Activated naive CD8-positive, alpha-beta T cell treated with anti-CD3 and anti-CD28 coated beads, Interleukin-2, amount 50 U/mL, for 24 hours (primary cell): ENCODE measurements around the gene NPAS4.
"Not testable (repeated sequence)": the region's sequence is repeated elsewhere in the genome, so short reads cannot be mapped to it uniquely, and the experiment has no call there.

Source experiments
- ATAC-seq: fragments of 150-1000 bp; cut with Tn5 transposase; one replicate; pipeline ENCODE4 v1.10.0; 2021
- DNase-seq: peaks from one replicate; pipeline ENCODE4 v3.0.0; 2021
- H3K27ac Mint-ChIP-seq: one replicate; pipeline ENCODE4 v1.8.0; 2021; ENCODE audit warnings: mild to moderate bottlenecking, mixed read lengths
- H3K27me3 Mint-ChIP-seq: one replicate; pipeline ENCODE4 v1.8.0; 2021; ENCODE audit warnings: mixed read lengths
- H3K36me3 Mint-ChIP-seq: one replicate; pipeline ENCODE4 v1.8.0; 2021; ENCODE audit warnings: low read depth, mixed read lengths
- H3K4me1 Mint-ChIP-seq: one replicate; pipeline ENCODE4 v1.8.0; 2021; ENCODE audit warnings: mixed read lengths
- H3K4me3 Mint-ChIP-seq: one replicate; pipeline ENCODE4 v1.8.0; 2021; ENCODE audit warnings: mild to moderate bottlenecking, moderate library complexity, mixed read lengths
- H3K9me3 Mint-ChIP-seq: one replicate; pipeline ENCODE4 v1.8.0; 2021; ENCODE audit warnings: mixed read lengths

Gene NPAS4

DNA sequence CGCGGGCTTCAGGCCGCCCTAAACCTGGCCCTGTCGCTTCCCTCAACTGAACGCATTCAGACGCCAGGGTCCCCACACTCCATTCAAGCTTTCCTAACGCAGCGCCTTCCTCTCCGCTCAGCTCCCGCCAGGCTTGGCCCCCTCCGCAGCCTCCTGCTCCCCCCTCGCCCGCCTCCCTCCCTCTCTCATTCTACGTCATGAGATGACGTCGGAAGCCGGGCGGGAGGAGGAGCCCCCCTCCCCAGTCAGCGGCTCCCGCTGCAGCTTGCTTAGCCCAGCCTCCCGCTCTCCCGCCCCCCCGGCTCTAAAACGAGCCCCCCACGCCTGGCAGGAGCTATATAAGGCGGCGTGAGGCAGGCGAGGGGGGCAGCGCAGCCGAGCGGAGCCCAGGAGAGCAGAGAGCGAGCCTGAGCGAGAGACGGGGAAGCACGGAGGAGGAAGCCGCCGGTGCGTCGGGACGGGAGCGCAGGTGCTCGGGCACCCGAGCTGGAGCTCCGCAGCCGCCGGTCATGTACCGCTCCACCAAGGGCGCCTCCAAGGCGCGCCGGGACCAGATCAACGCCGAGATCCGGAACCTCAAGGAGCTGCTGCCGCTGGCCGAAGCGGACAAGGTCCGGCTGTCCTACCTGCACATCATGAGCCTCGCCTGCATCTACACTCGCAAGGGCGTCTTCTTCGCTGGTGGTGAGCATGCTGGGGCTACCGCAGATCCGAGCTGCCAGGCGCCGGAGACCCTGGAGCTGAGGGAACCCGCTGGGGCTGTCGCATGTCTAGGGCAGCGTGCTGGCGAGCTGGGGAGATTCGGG, at the start of gene NPAS4:
TSS of gene NPAS4 (plus strand) at position 365 of the 806 bp plus-strand sequence. CDS start at position 510, 145 bp downstream.
- no peak for DNase-seq
- H3K36me3 Mint-ChIP-seq: no peaks in the 10 kb centered on the region
- H3K27ac Mint-ChIP-seq: no peak within 1 kb of the TSS
- peaks cover 9% of the 10 kb centered on the region for H3K9me3 Mint-ChIP-seq
- H3K27me3 Mint-ChIP-seq: peaks cover 47% of the 10 kb centered on the region
- H3K4me3 Mint-ChIP-seq: no peak within 1 kb of the TSS
- no peak for ATAC-seq
- H3K4me1 Mint-ChIP-seq: peaks cover 38% of the 10 kb centered on the region

DNA sequence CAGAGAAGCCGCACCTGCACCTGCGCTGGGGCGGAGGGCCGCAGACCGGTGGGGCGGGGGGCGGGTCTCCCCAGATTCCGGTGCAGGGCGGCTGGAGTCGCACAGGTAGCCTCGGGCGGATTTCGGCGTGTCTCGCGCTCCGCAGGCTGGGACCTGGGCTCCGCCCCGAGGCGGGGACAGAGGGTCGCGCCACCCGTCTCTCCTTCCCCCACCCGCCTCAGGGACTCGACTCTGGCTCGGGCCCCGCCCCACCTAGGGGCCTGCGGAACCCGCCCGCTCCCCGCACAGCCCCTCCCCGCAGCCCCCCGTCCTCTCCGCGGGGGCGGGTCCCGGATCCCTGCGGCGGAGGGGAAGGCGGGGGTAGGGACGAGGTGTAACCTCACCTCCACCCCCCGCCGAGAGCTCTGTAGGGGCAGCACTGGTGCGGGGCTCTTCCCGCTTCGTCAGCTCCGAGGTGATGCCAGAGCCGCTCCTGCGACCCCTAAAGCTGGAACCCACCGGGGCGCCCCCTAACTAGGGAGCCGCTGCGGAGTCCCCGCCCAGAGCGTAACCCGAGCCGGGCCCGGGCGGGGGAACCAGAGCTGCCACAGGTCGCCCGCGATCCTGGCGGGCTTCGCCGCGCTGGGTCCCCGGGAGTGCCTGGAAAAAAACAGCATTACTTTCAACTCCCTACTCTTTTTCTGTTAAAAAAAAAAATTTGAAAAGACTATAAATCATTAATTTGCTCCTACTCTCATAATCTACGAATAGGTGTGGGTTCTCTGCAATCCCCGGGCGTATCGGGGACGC, 49.0 kb upstream of the NPAS4 start, which contains the start of gene SLC29A2:
TSS of gene SLC29A2 (minus strand) at position 134 of the 789 bp plus-strand sequence. CDS start 169 bp downstream, outside the sequence.
- peak within 1 kb of the TSS; percentile 87 for H3K4me3 Mint-ChIP-seq
- peak within 1 kb of the TSS; percentile 87 for H3K27ac Mint-ChIP-seq
- ATAC-seq (peak; percentile 89), DNase-seq (peak; percentile 83)
- H3K36me3 Mint-ChIP-seq: peaks cover 11% of the 10 kb centered on the region
- H3K27me3 Mint-ChIP-seq: peaks cover 6% of the 10 kb centered on the region
- no peaks in the 10 kb centered on the region for H3K9me3 Mint-ChIP-seq
- peaks cover 24% of the 10 kb centered on the region for H3K4me1 Mint-ChIP-seq

DNA sequence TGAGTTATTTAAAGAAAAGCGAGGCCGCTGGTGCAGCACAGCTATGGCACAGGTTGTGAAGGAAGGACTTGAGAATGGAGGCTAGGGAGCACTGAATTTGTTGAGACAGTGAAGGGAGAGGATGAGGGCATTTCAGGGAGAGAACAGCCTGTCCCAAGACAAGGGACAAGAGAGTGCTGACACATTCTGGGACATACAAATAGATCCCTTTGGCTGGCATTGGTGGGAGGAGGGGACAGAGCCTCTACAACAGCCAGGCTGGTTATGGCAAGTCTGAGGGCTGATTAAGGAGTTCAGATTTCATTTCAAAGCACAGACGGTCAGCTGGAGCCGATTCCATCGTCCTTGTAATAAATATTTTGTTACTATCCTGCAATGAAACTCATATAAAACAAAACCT, 47.6 kb upstream of the NPAS4 start:
- peaks cover 6% of the 10 kb centered on the region for H3K27me3 Mint-ChIP-seq
- ATAC-seq (no peak), DNase-seq (no peak)
- H3K4me3 Mint-ChIP-seq: no peak overlapping the region
- H3K9me3 Mint-ChIP-seq: no peaks in the 10 kb centered on the region
- peaks cover 6% of the 10 kb centered on the region for H3K36me3 Mint-ChIP-seq
- peak overlapping the region; percentile 42 for H3K27ac Mint-ChIP-seq
- H3K4me1 Mint-ChIP-seq: peaks cover 24% of the 10 kb centered on the region

DNA sequence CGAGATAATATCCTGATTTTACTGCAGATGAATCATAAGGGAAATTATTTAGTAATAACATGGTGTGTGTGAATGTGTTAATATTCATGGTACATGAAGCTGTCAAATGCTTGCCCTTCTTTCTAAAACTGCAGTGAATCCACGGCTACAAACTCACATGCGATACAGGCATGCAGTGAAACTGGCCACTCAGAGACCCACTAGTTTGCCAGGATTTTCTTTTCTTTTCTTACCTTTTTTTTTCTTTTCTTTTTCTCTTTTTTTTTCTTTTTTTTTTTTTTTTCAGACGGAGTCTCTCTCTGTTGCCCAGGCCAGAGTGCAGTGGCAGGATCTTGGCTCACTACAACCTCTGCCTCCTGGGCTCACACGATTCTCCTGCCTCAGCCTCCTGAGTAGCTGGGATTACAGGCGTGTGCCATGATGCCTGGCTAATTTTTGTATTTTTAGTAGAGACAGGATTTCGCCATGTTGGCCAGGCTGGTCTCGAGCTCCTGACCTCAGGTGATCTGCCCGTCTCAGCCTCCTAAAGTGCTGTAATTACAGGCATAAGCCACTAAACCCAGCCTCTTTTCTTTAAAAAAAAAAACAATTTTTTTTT, 47.0 kb upstream of the NPAS4 start:
- peaks cover 24% of the 10 kb centered on the region for H3K4me1 Mint-ChIP-seq
- peak overlapping the region; percentile 42 for H3K27ac Mint-ChIP-seq
- H3K4me3 Mint-ChIP-seq, H3K36me3 Mint-ChIP-seq, ATAC-seq, DNase-seq, H3K9me3 Mint-ChIP-seq, H3K27me3 Mint-ChIP-seq: not testable (repeated sequence)

DNA sequence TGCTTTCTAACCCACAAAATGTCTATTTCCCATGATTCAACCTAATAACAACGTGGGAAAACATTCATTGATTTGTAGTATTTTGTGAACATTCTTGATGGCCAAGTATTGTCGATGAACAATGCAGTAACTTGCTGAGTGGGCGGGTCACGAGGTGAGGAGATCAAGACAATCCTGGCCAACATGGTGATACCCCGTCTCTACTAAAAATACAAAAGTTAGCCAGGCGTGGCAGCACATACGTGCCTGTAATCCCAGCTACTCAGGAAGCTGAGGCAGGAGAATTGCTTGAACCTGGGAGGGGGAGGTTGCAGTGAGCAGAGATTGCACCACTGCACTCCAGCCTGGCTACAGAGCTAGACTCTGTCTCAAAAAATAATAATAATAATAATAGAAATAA, 40.6 kb upstream of the NPAS4 start:
- not testable (repeated sequence) for H3K27ac Mint-ChIP-seq, H3K4me1 Mint-ChIP-seq, H3K27me3 Mint-ChIP-seq, DNase-seq, ATAC-seq, H3K4me3 Mint-ChIP-seq, H3K36me3 Mint-ChIP-seq, H3K9me3 Mint-ChIP-seq

DNA sequence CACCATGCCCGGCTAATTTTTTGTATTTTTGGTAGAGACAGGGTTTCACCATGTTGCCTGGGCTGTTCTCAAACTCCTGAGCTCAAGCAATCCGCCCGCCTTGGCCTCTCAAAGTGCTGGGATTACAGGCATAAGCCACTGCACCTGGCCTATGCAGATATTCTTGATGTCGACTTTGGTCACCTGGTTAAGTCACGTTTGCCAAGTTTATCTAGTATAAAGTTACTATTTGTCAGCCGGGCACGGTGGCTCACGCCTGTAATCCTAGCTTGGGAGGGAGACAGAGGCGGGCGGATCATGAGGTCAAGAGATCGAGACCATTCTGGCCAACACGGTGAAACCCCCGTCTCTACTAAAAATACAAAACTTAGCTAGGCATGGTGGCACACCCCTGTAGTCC, 36.5 kb upstream of the NPAS4 start:
- not testable (repeated sequence) for H3K9me3 Mint-ChIP-seq, DNase-seq, H3K4me3 Mint-ChIP-seq, H3K27me3 Mint-ChIP-seq, ATAC-seq, H3K27ac Mint-ChIP-seq, H3K36me3 Mint-ChIP-seq
- peaks cover 10% of the 10 kb centered on the region for H3K4me1 Mint-ChIP-seq

DNA sequence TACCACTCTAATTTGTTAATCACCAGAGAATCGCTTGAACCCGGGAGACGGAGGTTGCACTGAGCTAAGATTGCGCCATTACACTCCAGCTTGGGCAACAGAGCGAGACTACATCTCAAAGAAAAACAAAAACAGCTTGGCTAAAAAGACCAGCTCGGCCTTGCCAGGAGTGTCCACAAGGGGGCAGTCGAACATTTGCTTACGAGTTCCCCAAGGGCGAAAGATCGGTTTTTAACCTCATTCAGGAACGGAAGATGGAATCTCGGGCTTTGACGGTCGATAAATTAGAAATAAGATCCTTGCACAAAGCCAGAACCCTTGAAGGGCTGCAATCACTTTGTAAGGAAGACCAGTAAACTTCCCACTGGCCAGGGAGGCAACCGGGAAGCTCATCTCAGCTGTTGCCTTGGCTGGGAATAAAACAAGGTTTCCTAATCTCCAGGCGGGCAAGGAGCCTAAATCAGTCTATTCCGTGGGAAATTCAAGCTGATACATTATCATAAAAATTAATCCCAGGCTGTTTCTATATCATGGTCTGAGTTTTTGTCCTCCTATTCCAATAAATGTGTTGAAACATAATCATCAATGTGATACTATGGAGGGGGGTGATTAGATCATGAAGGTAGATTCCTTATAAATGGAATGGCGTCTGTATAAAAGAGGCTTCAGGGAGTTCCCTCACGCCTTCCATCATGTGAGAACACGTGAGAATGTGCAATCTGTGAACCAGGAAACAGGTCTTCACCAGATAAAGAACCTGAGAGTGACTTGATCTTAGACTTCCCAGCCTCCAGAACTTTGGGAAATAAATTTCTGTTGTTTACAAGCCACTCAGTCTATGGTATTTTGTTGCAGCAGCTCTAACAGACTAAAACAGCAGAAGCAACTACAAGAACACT, 34.4 kb upstream of the NPAS4 start:
- no peaks in the 10 kb centered on the region for H3K36me3 Mint-ChIP-seq

DNA sequence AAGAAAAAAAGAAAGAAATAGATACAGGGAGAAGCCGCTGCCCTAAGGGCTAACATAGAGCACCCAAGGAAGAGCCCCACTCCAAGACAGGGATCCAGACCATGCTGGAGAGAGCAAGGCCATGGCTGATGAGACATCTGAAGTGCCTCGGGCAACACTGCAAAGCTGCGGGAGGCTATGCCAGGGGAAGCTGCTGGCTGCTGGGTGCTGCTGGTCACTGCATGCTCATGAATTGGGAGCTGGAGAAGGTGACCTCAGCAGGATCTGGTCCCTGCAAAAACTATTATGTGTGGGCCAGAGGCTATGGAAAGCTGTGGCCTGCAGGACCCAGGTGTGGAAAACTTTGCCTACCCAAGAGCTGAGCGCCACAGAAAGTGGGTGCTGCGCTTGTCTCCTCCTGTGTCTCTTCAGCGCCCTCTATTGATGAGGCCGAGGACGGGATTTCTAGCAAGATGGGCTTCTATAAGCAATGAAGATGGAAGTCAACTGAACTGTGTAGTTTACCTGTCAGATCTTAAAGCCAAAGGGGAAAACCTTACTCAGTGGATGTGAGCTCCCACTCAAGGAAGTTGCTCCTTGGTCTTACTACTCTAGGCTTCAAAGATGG, 32.0 kb upstream of the NPAS4 start:
- Mint-ChIP-seq H3K4me1 (peaks cover 8% of the 10 kb centered on the region), H3K9me3 (no peaks in the 10 kb centered on the region), H3K4me3 (no peak overlapping the region), H3K27ac (peak overlapping the region; percentile 54), H3K36me3 (no peaks in the 10 kb centered on the region), H3K27me3 (peaks cover 8% of the 10 kb centered on the region)
- DNase-seq (peak; percentile 74), ATAC-seq (peak; percentile 78)

More for the DNA sequence above, 34.4 kb upstream of the NPAS4 start:
- ATAC-seq (peak; percentile 70), DNase-seq (peak; percentile 86)
- H3K27me3 Mint-ChIP-seq: peaks cover 6% of the 10 kb centered on the region
- no peak overlapping the region for H3K27ac Mint-ChIP-seq
- H3K9me3 Mint-ChIP-seq: no peaks in the 10 kb centered on the region
- peaks cover 8% of the 10 kb centered on the region for H3K4me1 Mint-ChIP-seq
- peak overlapping the region; percentile 28 for H3K4me3 Mint-ChIP-seq

DNA sequence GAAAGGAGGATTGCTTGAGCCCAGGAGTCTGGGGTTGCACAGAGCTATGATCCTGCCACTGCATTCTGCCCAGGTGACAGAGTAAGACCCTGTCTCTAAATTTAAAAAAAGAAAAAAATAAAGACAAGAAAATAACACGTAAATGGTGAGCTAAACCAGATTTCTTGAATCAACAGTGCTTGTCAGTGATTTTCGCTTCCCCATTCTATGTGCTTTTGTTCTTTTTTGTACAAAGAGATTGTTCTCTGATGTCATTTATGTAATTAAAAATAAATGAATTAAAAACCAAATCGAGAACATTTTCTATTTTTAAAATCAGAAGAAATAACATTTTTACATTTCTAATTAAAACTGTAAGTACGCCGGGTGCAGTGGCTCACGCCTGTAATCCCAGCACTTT, 29.5 kb upstream of the NPAS4 start:
- ATAC-seq: no peak
- DNase-seq: no peak
- no peaks in the 10 kb centered on the region for H3K9me3 Mint-ChIP-seq
- no peak overlapping the region for H3K27ac Mint-ChIP-seq
- H3K4me3 Mint-ChIP-seq: no peak overlapping the region
- H3K4me1 Mint-ChIP-seq: peaks cover 4% of the 10 kb centered on the region
- H3K36me3 Mint-ChIP-seq: no peaks in the 10 kb centered on the region
- H3K27me3 Mint-ChIP-seq: peaks cover 5% of the 10 kb centered on the region

DNA sequence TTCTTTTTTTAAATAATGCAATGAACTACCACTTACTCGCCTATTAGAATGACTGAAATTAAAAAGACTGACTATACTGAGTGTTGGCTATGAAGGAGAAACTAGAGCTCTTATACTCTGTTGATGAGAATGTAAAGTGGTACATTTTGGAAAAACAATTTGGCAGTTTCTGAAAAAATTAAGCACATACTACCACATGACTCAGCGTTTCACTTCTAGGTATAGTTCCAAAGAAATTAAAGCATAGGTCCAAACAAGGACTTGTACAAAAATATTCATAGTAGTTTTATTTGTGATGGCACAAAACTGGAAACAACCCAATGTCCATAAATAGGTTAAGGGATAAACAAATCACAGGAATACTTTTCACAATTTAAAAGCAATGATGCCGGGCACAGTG, 26.9 kb upstream of the NPAS4 start:
- ATAC-seq: no peak
- Mint-ChIP-seq H3K27me3 (peaks cover 5% of the 10 kb centered on the region), H3K4me3 (no peak overlapping the region), H3K27ac (no peak overlapping the region), H3K36me3 (no peaks in the 10 kb centered on the region), H3K9me3 (no peaks in the 10 kb centered on the region), H3K4me1 (no peaks in the 10 kb centered on the region)
- no peak for DNase-seq

DNA sequence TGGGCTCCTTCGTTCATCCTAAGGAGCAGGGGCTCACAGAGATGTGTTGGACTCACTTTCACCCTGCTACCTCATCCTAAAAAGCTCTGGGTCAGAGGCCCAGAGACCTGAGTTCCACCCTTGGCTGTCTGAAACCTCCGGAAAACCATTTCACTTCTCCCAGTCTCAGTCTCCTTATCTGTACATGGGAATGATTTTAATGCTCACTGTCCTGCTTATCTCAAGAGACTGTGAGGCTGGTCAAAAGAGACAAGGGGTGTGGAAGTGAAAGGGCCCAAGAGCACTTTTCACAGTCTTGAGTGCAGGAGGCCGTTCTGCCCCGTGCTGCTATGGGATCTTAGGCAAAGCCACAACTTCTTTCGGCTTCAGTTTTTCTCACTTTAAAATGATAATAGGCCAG, 13.2 kb upstream of the NPAS4 start:
- Mint-ChIP-seq H3K4me1 (peaks cover 4% of the 10 kb centered on the region), H3K9me3 (no peaks in the 10 kb centered on the region), H3K27me3 (peaks cover 26% of the 10 kb centered on the region), H3K27ac (no peak overlapping the region), H3K4me3 (no peak overlapping the region), H3K36me3 (no peaks in the 10 kb centered on the region)
- no peak for DNase-seq
- no peak for ATAC-seq

DNA sequence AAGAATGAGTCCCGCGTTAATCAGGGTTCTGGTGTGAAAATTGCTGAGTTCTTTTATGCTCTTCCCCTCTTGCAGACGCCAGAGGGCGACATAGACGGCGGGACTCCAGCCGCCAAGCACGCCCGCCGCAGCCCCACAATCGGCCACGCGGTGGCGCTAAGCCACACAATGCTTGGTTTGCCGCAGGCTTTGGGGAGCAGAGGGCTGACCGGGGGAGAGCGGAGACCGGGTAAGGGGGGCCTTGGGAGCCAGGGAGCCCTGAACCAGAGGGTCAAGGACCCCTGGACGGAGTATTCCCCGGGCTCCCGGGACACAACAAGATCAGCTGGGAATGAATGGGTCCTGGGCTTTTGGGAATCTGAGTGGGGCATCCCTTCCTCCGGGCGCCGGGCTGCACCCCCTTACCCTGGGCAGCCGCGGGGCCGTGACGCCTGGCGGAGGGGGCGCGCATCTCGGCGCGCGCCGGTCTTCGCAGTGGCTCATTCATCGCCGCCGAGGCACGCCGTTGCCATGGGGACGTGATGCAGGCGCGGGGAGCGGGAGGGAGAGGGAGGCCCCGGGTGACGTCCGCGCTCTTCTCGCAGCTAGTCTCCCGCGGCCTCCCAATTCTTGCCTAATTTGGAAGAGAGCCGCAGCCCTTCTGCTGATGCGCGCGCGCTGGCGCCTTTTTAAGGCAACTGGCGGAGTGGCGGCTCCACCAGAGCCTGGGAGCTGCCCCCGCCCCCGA, 12.2 kb upstream of the NPAS4 start:
- no peaks in the 10 kb centered on the region for H3K9me3 Mint-ChIP-seq
- H3K4me1 Mint-ChIP-seq: peaks cover 4% of the 10 kb centered on the region
- H3K36me3 Mint-ChIP-seq: no peaks in the 10 kb centered on the region
- H3K4me3 Mint-ChIP-seq: peak overlapping the region; percentile 74
- peak; percentile 98 for DNase-seq
- ATAC-seq: peak; percentile 91
- H3K27me3 Mint-ChIP-seq: peaks cover 31% of the 10 kb centered on the region
- peak overlapping the region; percentile 60 for H3K27ac Mint-ChIP-seq

DNA sequence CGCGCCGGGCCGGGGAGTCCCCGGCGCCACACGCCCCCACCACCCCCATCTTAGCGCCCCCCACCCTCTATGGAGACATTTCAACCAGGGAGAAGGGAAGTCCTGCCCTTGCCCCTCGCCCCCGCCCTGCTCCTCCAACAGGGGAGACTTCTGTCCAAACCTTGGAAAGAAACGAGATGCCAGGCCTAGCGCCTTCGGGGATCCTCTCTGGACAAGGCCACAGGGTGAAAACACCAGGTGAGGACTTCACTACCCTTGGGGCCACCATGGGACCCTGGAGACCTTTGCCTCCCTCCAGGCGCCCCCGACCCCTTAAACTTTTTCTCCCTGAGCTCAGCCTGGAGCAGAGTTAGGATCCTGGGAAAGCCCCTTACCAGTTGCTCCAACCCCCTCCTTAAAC, 11.6 kb upstream of the NPAS4 start:
- ATAC-seq (no peak), DNase-seq (no peak)
- H3K27me3 Mint-ChIP-seq: peaks cover 36% of the 10 kb centered on the region
- H3K27ac Mint-ChIP-seq: no peak overlapping the region
- no peaks in the 10 kb centered on the region for H3K9me3 Mint-ChIP-seq
- no peaks in the 10 kb centered on the region for H3K36me3 Mint-ChIP-seq
- peaks cover 4% of the 10 kb centered on the region for H3K4me1 Mint-ChIP-seq
- no peak overlapping the region for H3K4me3 Mint-ChIP-seq
